K562 (cell line): ENCODE data around the gene APOL3. TPM values are rescaled to one million over a fixed set of nuclear protein-coding genes. Genes with fewer than 3 reads are reported as not detected.

Experiments used
- ATAC-seq: fragments of 200-7000 bp; cut with Tn5 transposase; 3 replicates; pipeline ENCODE4 v1.9.1; 2020; ENCODE audit warnings: moderate library complexity
- BruUV-seq: library from RNA; stranded (reverse); fragments of 400-500 nt; replicated peaks from 2 replicates; lab custom pipeline; 2021; lab: Mats Ljungman, UMichigan
- CTCF ChIA-PET: fragments of 300-600 bp; formaldehyde crosslinking; extraction: SDS; loops from one replicate; lab custom pipeline; 2021; ENCODE audit warnings: low intra/inter-chr PET ratio; lab: Yijun Ruan, JAX
- POLR2A ChIA-PET: fragments of 300-600, 350-650 bp; sonication (Branson Sonifier 250); formaldehyde crosslinking; extraction: SDS; loops from one replicate; lab custom pipeline; 2021; ENCODE audit warnings: antibody characterized with exemption, inconsistent platforms; lab: Yijun Ruan, JAX
- DNase-seq, 4 experiments: peaks; one replicate each; pipeline versions ENCODE4 v3.0.0 to v3.0.0-alpha.2; 2011 to 2018; ENCODE audit warnings: low spot score in 3 of 4, mixed read lengths in 3 of 4; ENCODE audit errors: extremely low read depth in 1 of 4
- FAIRE-seq: peaks from 2 replicates; lab custom pipeline; 2011; peaks lifted over from hg19 to GRCh38; lab: Jason Lieb, UNC
- H2AFZ ChIP-seq: 2 replicates; pipeline ENCODE4 v1.6.0; 2011; ENCODE audit warnings: low read depth, low read length, control low read depth, inconsistent platforms
- H3K27ac ChIP-seq: fragments of 200-600 bp; 3 replicates; pipeline ENCODE4 v1.8.0; 2011; ENCODE audit warnings: low read depth, mild to moderate bottlenecking, control low read depth, inconsistent platforms, low read length, moderate library complexity, mixed read lengths; ENCODE audit errors: extremely low read depth
- H3K27me3 ChIP-seq, 2 experiments: fragments of 300-600 bp in 1 of 2; 2 replicates in 1 of 2; 3 replicates in 1 of 2; pipeline versions ENCODE4 v1.6.0 to v1.8.0; 2011; ENCODE audit warnings: inconsistent platforms in 2 of 2, low read length in 2 of 2, mild to moderate bottlenecking in 1 of 2, mixed read lengths in 1 of 2, moderate library complexity in 1 of 2; ENCODE audit not compliant: control insufficient read depth in 2 of 2, insufficient read depth in 2 of 2
- H3K36me3 ChIP-seq: fragments of 300-600 bp; 3 replicates; pipeline ENCODE4 v1.8.0; 2011; ENCODE audit warnings: mild to moderate bottlenecking, low read length, inconsistent platforms; ENCODE audit not compliant: control insufficient read depth, insufficient read depth
- H3K4me1 ChIP-seq, 2 experiments: fragments of 200-600 bp in 1 of 2; replicated peaks in 1 of 2; 2 replicates in 1 of 2; 3 replicates in 1 of 2; pipeline versions ENCODE4 v1.5.1 to v1.8.0; 2011; ENCODE audit warnings: inconsistent platforms in 2 of 2, low read length in 2 of 2, mild to moderate bottlenecking in 1 of 2, mixed read lengths in 1 of 2, moderate library complexity in 1 of 2; ENCODE audit not compliant: control insufficient read depth in 2 of 2, insufficient read depth in 2 of 2
- H3K4me2 ChIP-seq: 2 replicates; pipeline ENCODE4 v1.6.1; 2011; ENCODE audit warnings: low read length, control low read depth, inconsistent platforms, mixed read lengths; ENCODE audit not compliant: insufficient read depth
- H3K4me3 ChIP-seq: fragments of 200-600 bp; sonication (generic), shearing (Covaris generic); 2 replicates; pipeline ENCODE4 v1.5.1; 2016; ENCODE audit warnings: control low read depth, inconsistent platforms
- H3K79me2 ChIP-seq: fragments of 200-600 bp; 3 replicates; pipeline ENCODE4 v1.8.0; 2011; ENCODE audit warnings: low read length, inconsistent platforms; ENCODE audit not compliant: control insufficient read depth, insufficient read depth
- H3K9ac ChIP-seq, 2 experiments: 2 replicates each; pipeline versions ENCODE4 v1.6.0 to v1.6.1; 2011; ENCODE audit warnings: low read depth in 2 of 2, low read length in 2 of 2, control low read depth in 1 of 2, inconsistent platforms in 1 of 2, mild to moderate bottlenecking in 1 of 2, mixed read lengths in 1 of 2; ENCODE audit not compliant: insufficient read depth in 1 of 2
- H3K9me1 ChIP-seq: one replicate; pipeline ENCODE4 v1.6.0; 2011; ENCODE audit warnings: inconsistent platforms, mild to moderate bottlenecking, low read length, moderate library complexity; ENCODE audit not compliant: control insufficient read depth, insufficient read depth
- H3K9me3 ChIP-seq: replicated peaks from 2 replicates; pipeline ENCODE4 v1.5.1; 2011; ENCODE audit warnings: low read depth, low read length, inconsistent platforms; ENCODE audit not compliant: control insufficient read depth, insufficient read depth
- H4K20me1 ChIP-seq: replicated peaks from 2 replicates; pipeline ENCODE4 v1.6.1; 2011; ENCODE audit warnings: low read length, inconsistent platforms, mixed read lengths; ENCODE audit not compliant: control insufficient read depth, insufficient read depth
- BMI1 ChIP-seq: fragments of 150-350 bp; IDR thresholded peaks from 2 replicates; pipeline ENCODE4 v1.6.1; 2014; ENCODE audit warnings: low read length
- CSDE1 ChIP-seq, 2 experiments: fragments of 450-650 bp; IDR thresholded peaks; 2 replicates each; pipeline ENCODE4 v1.6.1; 2016; ENCODE audit warnings: mild to moderate bottlenecking in 1 of 2
- FOXM1 ChIP-seq, 2 experiments: fragments of 450-650 bp in 1 of 2; sonication (generic) in 1 of 2; formaldehyde crosslinking in 1 of 2; IDR thresholded peaks; 2 replicates each; pipeline versions ENCODE4 v1.6.1 to v1.9.0; 2017 to 2022; ENCODE audit warnings: low read depth in 2 of 2, mild to moderate bottlenecking in 2 of 2, missing genetic modification reagents in 1 of 2, moderate library complexity in 1 of 2
- HIVEP1 ChIP-seq: fragments of 250-450 bp; sonication (Bioruptor Pico); IDR thresholded peaks from 2 replicates; pipeline ENCODE4 v1.4.0; 2020; ENCODE audit warnings: mild to moderate bottlenecking
- MAZ ChIP-seq, 2 experiments: fragments of 450-650 bp in 1 of 2; sonication (generic) in 1 of 2; formaldehyde crosslinking; IDR thresholded peaks in 1 of 2; conservative IDR thresholded peaks in 1 of 2; 2 replicates each; pipeline versions ENCODE4 v1.4.0 to v1.5.0; 2020; ENCODE audit warnings: mild to moderate bottlenecking in 1 of 2, missing genetic modification reagents in 1 of 2
- NRF1 ChIP-seq, 2 experiments: fragments of 450-650 bp; IDR thresholded peaks in 1 of 2; conservative IDR thresholded peaks in 1 of 2; 2 replicates each; pipeline ENCODE4 v1.6.1; 2014; ENCODE audit warnings: mild to moderate bottlenecking in 2 of 2
- RFX1 ChIP-seq: fragments of 450-650 bp; IDR thresholded peaks from 2 replicates; pipeline ENCODE4 v1.6.1; 2016; ENCODE audit warnings: mild to moderate bottlenecking, moderate library complexity
- SPI1 ChIP-seq: IDR thresholded peaks from 2 replicates; pipeline ENCODE4 v1.6.1; 2011; ENCODE audit warnings: low read depth, low read length, control low read depth, borderline replicate concordance
- SRF ChIP-seq, 2 experiments: fragments of 250-450, 450-650 bp in 1 of 2; sonication (Bioruptor Pico) in 1 of 2; sonication (generic) in 1 of 2; formaldehyde crosslinking; IDR thresholded peaks; 2 replicates each; pipeline versions ENCODE4 v1.5.0 to v1.5.1; 2020 to 2022; ENCODE audit warnings: mild to moderate bottlenecking in 1 of 2, missing genetic modification reagents in 1 of 2
- ZBTB7A ChIP-seq: IDR thresholded peaks from 2 replicates; pipeline ENCODE4 v1.6.1; 2011; ENCODE audit warnings: low read depth, mild to moderate bottlenecking, low read length, moderate library complexity, borderline replicate concordance; ENCODE audit not compliant: control insufficient read depth
- ZNF668 ChIP-seq: fragments of 250-450 bp; sonication (Bioruptor Pico); IDR thresholded peaks from 2 replicates; pipeline ENCODE4 v1.8.0; 2022; ENCODE audit warnings: mild to moderate bottlenecking, inconsistent platforms
- WGBS: fragments of 100-300 bp; shearing (Covaris generic); methylation state at CpG from one replicate; pipeline ENCODE4 v1.1.6; 2016; ENCODE audit warnings: low coverage, mixed read lengths; ENCODE audit not compliant: insufficient coverage; ENCODE audit errors: missing lambda C conversion rate; 5-methylcytosine and 5-hydroxymethylcytosine counted together
- in situ Hi-C: fragments of 300-500 bp; cut with MboI; formaldehyde crosslinking; loops from 4 replicates; pipeline ENCODE4 v1.15.0; 2018; ENCODE audit warnings: inconsistent platforms, mixed read lengths
- intact Hi-C: fragments of 100-400 bp; cut with micrococcal nuclease; formaldehyde crosslinking; loops from 2 replicates; pipeline ENCODE4 v1.14.2; 2022
- polyA plus RNA-seq, 8 experiments: library from polyadenylated mRNA; depleted of rRNA in 4 of 8; stranded (reverse) in 5 of 8; unstranded in 3 of 8; fragments of >200 nt; fragmentation: Nextera tagmentation in 2 of 8; fragmentation: Illumina TruSeq in 1 of 8; extraction: Ambion mirVana in 2 of 8; extraction: Trizol in 1 of 8; gene quantifications; 2 replicates each; pipeline versions ENCODE4 v1.2.1 to v1.2.3, GENCODE V29; 2011 to 2014; ENCODE audit warnings: inconsistent platforms in 1 of 8, missing spikeins in 1 of 8
- total RNA-seq, 7 experiments: library from RNA; depleted of rRNA in 6 of 7; stranded (reverse); fragments of >200 nt in 6 of 7; fragmentation: Illumina TruSeq in 2 of 7; extraction: Trizol in 2 of 7; gene quantifications; 2 replicates each; pipeline versions ENCODE4 v1.2.1 to v1.2.3, GENCODE V29; 2011 to 2021; ENCODE audit warnings: low replicate concordance in 1 of 7

Gene APOL3
- total and polyA plus RNA-seq, 9 of the 15 experiments (the other 6 are each of a cell fraction or from before 2014, with no cell fraction given), result 0.25 to 1.1 (median 0.56) TPM; not detected in 1

DNA sequence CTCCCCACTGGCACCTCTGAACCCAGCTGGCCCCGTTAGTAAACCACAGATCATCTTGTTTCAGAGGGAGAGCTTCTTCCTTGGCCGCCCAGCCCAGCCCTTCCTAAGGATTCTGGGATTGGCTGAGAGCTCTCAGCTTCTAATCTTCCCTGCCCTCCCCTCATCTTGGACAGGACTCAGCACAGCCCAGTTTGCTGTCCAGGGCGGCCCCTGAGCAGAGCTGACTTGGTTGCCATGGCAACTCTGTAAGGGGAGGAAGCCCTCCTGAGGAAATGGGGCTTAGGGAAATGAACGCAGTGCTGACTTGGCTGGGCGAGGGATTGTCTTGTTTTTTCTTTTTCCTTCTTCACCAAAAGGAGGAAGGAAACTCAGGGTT is 36.5 kb upstream of the APOL3 start:
- no peaks in the 10 kb centered on the region for H3K9me3 ChIP-seq
- peak; percentile 58 to 90 (median 69) for DNase-seq
- H3K79me2 ChIP-seq, result peaks cover 18% of the 10 kb centered on the region
- WGBS, result 5% methylated on average over 4 of the region's 5 CpGs
- H3K4me3 ChIP-seq, result no peak overlapping the region
- peaks cover 35 to 36% of the 10 kb centered on the region in 2 experiments; a peak in 4 of 5 replicates for H3K4me1 ChIP-seq
- H3K27me3 ChIP-seq, result no peaks in the 10 kb centered on the region
- POLR2A ChIA-PET, result interaction anchor here (0.6 kb wide), 1 partner anchor 24 kb away, joined by 4 read pairs; no protein-coding TSS in a partner anchor
- no peaks in the 10 kb centered on the region for H4K20me1 ChIP-seq
- ATAC-seq, result peak; percentile 82
- intact Hi-C loops, result loop anchor here (1.0 kb wide), 1 partner anchor 24 kb away; no protein-coding TSS in a partner anchor
- H3K9me1 ChIP-seq, result no peaks in the 10 kb centered on the region
- CTCF ChIA-PET, result no interaction called here
- peak; percentile 88 for FAIRE-seq
- BruUV-seq, result no TSS peak
- peak overlapping the region; percentile 69; the same call in 2 of the 3 replicates for H3K27ac ChIP-seq
- peaks cover 25% of the 10 kb centered on the region; the same call in 1 of the 3 replicates for H3K36me3 ChIP-seq
- peak overlapping the region; percentile 38 to 65; a peak in 2 of 4 replicates for H3K9ac ChIP-seq
- in situ Hi-C loops, result no loop called here
- H3K4me2 ChIP-seq, result peak overlapping the region; percentile 63; the same call in 1 of the 2 replicates
- TF ChIP-seq RFX1, result peak; percentile 99
- 0 out of 4 replicates have a peak, but pooled peaks of 1 of the 2 experiments have one; percentile 26 for TF ChIP-seq MAZ (CRISPR knock-in tag; conservative IDR thresholded peaks at IDR 0.05 in 1 of 2, IDR thresholded peaks at IDR 0.05 in 1 of 2)
- no peak for TF ChIP-seq HIVEP1
- no peak for TF ChIP-seq ZNF668 (CRISPR knock-in tag)
- TF ChIP-seq SPI1, result peak; percentile 38; the same call in 1 of the 2 replicates
- 0 out of 2 replicates have a peak, but pooled peaks have one; percentile 10 for TF ChIP-seq ZBTB7A
- TF ChIP-seq BMI1, result peak; percentile 77; the same call in 1 of the 2 replicates
- TF ChIP-seq SRF (CRISPR knock-in tag; IDR thresholded peaks at IDR 0.05), result peak in 1 of 2 experiments; percentile 78; a peak in 1 of 4 replicates
- peak in 1 of 2 experiments; percentile 81; a peak in 2 of 4 replicates for TF ChIP-seq CSDE1 (IDR thresholded peaks at IDR 0.05)
- TF ChIP-seq FOXM1 (IDR thresholded peaks at IDR 0.05; ENCODE audit: low read depth), result no peak
- TF ChIP-seq FOXM1 (CRISPR knock-in tag; IDR thresholded peaks at IDR 0.05; ENCODE audit: low read depth), result no peak
- TF ChIP-seq NRF1 (conservative IDR thresholded peaks at IDR 0.05 in 1 of 2, IDR thresholded peaks at IDR 0.05 in 1 of 2), result peak; percentile 45 to 63; a peak in 3 of 4 replicates
- peak overlapping the region; percentile 22; the same call in 1 of the 2 replicates for H2AFZ ChIP-seq
